GM18868 (cell line): ENCODE measurements around the gene GET4.

Experiments used
- ATAC-seq: cut with Tn5 transposase; IDR thresholded peaks from one replicate; pipeline ENCODE4 v1.9.1; 2021; ENCODE audit warnings: mild to moderate bottlenecking, moderate library complexity; ENCODE audit not compliant: unreplicated experiment

GET4 gene

GRCh38 chr7:898460-898854 lies 22.1 kb downstream of the GET4 start:
- no peak for ATAC-seq

GRCh38 chr7:898855-899681 lies 22.7 kb downstream of the GET4 start:
- no peak for ATAC-seq

GRCh38 chr7:899806-900205 lies 23.5 kb downstream of the GET4 start:
- ATAC-seq, result no peak

- ATAC-seq, result no peak
Observed at GRCh38 chr7:900331-901040, 24.1 kb downstream of the GET4 start.

DNA sequence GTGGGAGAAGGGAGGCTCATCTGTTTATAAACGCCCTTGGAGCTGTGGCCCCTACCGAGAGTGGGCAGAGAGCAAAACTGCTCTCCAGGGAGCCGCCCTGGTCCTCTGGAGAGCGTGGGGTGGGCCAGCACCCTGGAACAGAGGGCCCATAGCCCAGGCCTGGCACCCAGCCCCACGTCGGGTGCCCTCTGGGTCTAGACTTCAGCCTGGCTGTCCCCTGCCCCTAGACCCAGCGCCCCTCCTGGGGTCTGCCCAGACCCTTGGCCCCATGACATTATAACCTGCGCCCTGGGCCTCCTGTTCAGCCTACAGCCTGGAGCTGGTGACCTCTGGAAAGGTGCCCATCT lies 24.7 kb downstream of the GET4 start:
- ATAC-seq, result no peak

GRCh38 chr7:901388-902154 lies 25.2 kb downstream of the GET4 start:
- ATAC-seq, result no peak

GRCh38 chr7:902996-903395 lies 26.6 kb downstream of the GET4 start:
- ATAC-seq, result no peak

DNA sequence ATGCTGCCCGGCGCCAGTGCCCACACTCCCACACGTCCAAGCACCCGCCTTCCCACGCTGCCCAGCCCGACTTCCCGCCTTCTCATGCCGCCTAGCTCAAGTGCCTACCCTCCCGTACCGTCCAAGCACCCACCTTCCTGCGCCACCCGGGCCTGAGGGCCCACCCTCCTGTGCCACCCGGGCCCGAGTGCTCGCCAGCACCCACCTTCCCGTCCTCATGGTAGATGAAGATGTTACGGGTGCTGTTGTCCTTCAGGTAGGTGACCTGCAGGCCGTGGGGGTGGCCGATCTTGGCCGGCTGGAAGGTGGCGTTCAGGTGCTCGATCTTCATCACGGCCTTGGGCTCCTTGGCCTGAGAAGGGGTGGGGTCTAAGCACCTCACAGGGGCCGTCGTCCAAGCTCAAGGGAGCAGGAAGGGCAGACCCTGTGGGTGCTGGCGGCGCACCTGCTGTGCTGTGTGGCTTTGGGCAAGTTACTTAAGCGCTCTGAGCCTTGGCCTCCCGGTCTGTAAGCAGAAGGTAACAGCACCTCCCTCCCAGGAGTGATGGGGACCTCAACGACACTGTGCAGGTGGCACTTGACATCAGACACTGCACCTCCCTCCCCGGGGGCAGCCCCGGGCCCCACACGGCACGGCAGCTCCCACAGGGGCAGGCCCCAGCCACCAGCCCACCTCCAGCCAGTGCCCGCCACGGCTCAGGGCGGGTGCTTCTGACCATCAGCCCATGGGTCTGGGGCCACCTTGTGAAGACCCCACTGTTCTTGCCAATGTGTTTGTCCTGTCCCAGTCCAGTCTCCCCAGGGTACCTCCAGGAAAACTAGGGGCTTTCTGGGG lies 27.8 kb downstream of the GET4 start:
- no peak for ATAC-seq

- ATAC-seq, result no peak
Observed at GRCh38 chr7:904847-905246, 28.5 kb downstream of the GET4 start.

DNA sequence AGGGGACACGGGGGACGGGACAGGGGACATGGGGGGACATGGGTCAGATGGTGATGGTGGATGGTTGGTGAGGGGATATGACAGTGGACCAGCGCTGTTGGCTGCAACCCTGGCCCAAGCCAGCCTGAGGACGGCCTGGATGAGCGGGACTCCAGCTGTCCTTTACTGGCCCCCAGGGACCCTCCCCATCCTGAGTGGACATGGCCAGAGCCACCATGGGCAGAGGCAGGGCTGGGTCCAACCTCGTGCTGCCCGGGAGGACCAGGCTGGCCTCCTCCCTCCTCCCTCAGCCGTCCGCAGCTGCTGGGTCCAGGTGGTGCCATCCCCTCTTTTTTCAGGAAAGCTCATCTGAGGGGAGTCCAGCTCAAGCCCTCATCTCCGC lies 30.4 kb downstream of the GET4 start:
- no peak for ATAC-seq

DNA sequence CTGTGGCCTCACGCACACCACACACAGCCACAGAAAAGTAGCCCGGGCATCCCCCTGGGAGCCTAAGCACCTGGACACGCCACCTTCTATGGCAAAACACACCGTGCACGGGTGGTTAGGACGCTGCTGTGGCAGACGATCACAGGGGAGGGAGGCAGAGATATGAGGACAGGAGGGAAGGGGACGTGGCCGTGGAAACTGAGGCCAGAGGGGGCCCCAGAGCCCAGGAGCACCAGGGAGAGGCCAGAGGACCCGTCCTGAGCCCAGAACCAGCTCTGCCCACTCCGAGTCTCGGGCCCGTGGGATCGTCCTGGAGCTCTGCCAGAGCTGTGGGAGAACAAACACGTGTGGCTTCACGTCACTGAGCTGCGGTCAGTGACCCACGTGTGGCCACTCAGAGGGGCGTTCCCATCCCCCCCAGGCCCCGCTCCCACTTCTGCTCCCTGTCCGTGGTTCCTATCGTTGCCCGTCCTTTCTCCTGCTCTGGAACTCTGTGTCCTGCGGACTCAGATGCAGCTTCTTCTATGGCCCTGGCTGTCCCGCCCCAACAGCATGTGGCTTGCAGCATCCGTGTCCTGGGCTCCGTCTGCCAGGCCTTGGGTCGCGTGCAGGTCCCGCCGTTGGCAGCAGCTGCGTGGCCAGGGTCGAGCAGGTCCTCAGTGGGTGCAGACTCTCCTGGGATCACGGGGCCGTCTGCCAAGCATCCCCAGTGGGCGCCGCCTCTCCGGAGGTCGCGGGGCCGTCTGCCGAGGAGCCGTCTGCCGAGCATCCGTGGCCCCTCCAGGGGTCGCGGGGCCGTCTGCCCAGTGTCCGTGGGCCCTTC lies 31.0 kb downstream of the GET4 start:
- ATAC-seq, result no peak

DNA sequence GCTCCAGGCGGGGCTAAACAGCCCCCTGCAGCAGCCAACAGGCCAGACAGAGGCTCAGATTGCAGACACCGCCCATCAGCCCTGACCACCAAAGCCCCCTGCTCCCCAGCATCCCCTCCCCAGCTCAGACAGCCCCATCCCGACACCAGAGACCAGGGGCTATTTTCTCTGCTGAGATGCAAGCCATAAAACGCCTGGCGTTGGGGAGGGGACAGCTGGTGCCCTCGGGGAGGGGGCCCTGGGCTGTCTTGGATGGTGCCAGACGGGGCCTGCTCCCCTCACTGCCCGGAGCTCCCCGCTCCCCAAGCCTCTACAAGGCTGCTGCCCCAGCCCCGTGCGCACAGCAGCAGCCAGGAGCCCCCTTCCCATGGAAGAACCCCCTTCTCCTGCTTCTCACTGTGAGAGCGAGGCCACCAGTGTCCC lies 31.8 kb downstream of the GET4 start:
- no peak for ATAC-seq

DNA sequence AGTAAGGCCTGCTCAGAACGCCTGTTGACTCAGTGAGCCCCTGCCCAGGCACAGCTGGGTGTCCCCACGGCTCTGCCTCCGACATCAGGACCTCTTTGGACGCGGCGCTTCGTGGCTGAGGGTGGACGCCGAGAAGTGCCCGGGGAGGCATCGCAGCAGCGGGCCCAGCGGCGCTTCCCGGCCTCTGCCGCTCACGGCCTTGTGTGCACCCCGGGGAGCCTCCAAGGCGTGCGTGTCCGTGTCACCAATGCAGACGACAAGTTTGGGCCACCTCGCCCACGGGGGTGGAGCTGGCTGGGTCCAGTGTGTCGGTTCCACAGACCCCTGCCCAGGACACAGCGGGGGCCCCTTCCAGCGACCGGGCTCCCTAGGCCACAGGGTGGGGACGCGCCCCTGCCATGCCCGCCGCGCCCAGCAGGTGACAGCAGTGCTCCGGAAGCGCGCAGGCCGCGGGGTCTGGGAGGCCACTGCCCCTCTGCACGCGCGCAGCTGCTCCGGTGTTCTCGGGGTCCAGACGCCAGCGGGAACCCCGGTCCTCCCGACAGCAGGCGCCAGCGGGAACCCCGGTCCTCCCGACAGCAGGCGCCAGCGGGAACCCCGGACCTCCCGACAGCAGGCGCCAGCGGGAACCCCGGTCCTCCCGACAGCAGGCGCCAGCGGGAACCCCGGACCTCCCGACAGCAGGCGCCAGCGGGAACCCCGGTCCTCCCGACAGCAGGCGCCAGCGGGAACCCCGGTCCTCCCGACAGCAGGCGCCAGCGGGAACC lies 32.4 kb downstream of the GET4 start:
- ATAC-seq, result peak; percentile 77

DNA sequence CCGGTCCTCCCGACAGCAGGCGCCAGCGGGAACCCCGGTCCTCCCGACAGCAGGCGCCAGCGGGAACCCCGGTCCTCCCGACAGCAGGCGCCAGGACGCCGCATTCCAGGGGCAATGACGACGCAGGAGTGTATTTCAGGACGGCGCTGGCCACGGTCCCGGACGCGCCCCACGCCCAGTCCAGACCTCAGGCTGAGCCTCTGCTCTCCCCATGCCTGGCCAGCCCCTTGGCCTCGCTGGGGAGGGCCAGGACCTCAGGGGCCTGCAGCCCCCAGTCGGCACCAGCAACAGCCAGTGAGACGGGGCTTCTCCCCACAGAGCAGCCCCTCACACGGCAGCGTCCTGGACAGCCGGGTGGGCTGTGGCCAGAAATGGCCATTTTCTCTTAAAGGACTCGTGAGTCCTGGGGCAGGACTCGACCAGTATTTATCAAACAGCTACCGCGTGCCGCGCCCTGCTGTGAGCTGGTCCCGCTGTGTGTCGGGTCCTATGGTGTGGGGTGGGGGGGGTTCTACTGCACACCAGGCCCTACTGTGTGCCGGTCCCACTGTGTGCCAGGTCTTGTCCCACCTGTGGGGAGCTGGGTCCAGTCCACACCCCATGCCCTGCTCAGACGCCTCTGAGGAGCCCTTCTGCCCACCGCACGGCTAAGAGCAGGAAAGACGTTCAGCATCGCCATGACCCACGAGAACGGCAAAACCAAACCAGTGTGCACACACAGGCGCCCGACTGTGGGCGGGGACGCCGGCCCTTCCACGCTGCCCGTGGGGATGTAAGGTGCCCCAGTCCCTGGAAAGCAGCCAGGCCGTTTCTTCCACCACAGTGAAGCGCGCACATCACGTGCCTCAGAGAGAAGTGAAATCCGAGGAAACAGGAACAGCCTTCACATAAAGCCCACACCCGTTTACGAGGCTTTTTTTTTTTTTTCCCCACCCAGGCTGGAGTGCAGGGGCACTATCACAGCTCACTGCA lies 33.3 kb downstream of the GET4 start:
- ATAC-seq, result no peak

GRCh38 chr7:910441-910861 lies 34.1 kb downstream of the GET4 start:
- no peak for ATAC-seq

GRCh38 chr7:910931-911431 lies 34.6 kb downstream of the GET4 start:
- no peak for ATAC-seq

DNA sequence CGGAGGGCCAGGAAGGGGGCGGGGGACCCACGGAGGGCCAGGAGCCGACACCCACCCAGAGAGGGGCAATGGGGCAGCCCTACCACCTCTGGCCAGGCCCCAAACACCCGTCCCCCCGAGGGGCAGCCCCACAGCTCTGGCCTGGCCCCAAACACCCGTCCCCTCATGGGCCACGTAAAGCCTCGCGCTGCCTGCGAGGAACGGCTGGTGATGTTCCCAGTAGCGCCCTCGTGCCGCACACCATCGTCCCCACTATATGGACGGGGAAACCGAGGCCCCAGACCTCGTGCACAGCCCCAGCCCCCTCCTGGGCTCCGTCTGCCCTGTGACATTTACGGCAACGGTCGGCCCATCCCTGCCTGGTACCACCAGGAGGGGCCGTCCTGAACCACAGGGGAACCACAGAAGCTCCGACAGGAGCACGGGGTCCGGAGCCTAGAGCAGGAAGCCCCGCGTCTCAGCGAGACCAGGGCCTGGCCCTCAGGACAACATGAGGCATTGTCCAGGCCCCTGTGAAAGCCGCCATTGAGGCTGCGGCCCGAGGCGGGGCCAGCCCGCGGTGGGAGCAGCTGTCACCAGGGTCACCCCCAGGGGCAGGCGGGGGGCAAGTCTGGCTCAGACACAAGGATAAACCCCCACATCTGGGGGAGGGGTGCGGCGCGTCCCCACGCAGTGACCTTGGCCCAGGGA lies 35.6 kb downstream of the GET4 start:
- no peak for ATAC-seq
